ENCODE measurements around the gene ZFYVE28.

The ZFYVE28 gene

DNA sequence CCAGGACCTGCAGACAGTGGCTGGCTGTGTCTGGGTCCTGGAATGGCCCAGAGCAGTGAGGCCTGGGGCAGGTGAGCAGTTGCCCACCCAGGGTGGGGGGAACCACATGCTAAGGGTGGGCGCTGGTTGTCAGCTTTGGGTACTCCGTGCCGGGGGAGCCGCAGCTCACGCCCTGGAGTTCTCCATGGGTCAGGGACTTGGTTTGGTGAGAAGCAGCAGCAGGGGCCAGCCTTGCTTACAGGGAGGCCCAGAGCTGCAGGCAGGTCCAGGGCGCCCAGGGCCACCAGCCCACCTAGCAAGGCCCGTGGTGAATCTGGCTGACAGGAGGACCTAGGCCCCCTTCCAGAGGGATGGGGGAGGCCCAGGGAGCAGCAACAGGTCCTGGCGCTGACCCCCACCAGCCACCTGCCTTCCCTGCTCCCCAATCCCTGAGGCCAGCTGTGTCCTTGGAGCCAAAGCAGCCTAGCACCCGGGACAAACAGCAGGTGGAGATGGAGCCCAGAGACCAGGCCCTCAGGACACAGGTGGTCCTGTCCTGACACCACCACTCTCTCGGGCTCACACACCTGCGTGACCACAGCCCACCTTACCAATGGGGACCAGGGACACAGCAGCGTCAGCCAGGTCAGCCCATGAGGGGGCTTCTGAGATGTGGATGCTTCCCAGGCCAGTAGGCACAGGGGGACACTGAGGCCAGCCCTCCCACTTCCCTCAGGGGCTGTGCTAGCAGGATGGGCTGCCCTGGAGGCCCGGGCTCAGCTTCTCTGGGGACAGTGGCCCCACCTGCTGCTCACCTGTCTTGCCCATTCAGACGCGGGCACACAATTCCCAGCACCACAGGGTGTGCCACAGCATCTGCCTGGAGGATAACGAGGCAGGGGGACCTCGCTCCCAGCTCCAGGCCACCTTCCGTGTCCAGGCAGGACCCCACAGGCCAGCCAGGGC lies 160.1 kb downstream of the ZFYVE28 start:
- TF ChIP-seq SUZ12 (IDR thresholded peaks at IDR 0.05; ENCODE audit: extremely low read depth, insufficient read depth, insufficient read length) = no peak
- TF ChIP-seq YY1 (IDR thresholded peaks at IDR 0.05; ENCODE audit: insufficient read depth, insufficient read length) = no peak
- TF ChIP-seq ZNF274 (IDR thresholded peaks at IDR 0.05; ENCODE audit: low read depth, low read length) = no peak
- peaks cover 4% of the 10 kb centered on the region for H3K27me3 ChIP-seq (ENCODE audit: insufficient read depth, insufficient read length)
- H3K9me3 ChIP-seq (ENCODE audit: insufficient read depth, low read length) = no peaks in the 10 kb centered on the region
- H3K36me3 ChIP-seq (ENCODE audit: insufficient read depth, insufficient read length, low read length) = peaks cover 35% of the 10 kb centered on the region
- H3K9ac ChIP-seq (ENCODE audit: insufficient read length, low read depth) = peak overlapping the region; percentile 26
- no peak for DNase-seq (ENCODE audit: low read depth, low spot score)
- H3K4me3 ChIP-seq (ENCODE audit: insufficient read length, low read depth) = no peak overlapping the region
- H3K4me1 ChIP-seq (ENCODE audit: insufficient read depth, insufficient read length) = peaks cover 16% of the 10 kb centered on the region

DNA sequence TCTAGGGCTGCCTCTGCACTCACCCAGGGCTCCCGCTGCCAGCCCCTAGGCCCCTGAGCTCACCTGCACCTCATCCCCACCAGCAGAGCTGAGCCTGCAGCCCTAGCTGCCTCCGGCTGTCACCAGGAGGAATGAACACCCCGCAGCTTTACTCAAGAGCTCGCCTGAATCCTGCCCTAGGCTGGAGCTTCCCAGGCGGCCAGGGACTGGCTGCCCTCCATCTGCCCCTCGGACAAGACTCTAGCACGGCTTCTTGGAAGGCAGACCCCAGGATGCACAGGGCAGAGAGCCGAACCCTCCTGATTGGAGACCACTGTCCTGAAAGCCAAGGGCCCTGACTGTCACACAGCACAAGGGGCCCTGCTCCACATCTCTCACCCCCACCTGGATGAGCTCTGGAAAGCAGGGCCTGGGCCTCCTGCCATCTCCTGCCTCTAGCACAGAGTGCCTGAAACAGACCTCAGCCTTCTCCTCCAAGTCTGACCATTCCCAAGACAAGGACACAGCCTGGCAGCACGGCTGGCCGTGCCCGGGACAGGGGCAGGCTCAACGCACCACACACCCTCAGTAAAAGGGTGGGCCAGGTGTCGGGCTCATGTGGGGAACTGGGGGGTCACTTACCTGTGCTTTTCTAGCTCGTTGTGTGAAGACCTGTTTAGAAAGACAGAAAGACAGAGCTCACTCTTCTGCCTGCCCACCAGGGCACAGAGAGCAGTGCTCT lies 160.9 kb downstream of the ZFYVE28 start:
- Histone ChIP-seq H3K36me3 (ENCODE audit: insufficient read depth, insufficient read length, low read length) (peaks cover 38% of the 10 kb centered on the region), H3K4me3 (ENCODE audit: insufficient read length, low read depth) (no peak overlapping the region), H3K27me3 (ENCODE audit: insufficient read depth, insufficient read length) (peaks cover 4% of the 10 kb centered on the region), H3K9ac (ENCODE audit: insufficient read length, low read depth) (peak overlapping the region; percentile 50), H3K9me3 (ENCODE audit: insufficient read depth, low read length) (no peaks in the 10 kb centered on the region), H3K4me1 (ENCODE audit: insufficient read depth, insufficient read length) (peaks cover 12% of the 10 kb centered on the region)
- no peak for DNase-seq (ENCODE audit: low read depth, low spot score)
- no peak for TF ChIP-seq ZNF274 (IDR thresholded peaks at IDR 0.05; ENCODE audit: low read depth, low read length)
- TF ChIP-seq YY1 (IDR thresholded peaks at IDR 0.05; ENCODE audit: insufficient read depth, insufficient read length) = no peak
- TF ChIP-seq SUZ12 (IDR thresholded peaks at IDR 0.05; ENCODE audit: extremely low read depth, insufficient read depth, insufficient read length) = no peak

DNA sequence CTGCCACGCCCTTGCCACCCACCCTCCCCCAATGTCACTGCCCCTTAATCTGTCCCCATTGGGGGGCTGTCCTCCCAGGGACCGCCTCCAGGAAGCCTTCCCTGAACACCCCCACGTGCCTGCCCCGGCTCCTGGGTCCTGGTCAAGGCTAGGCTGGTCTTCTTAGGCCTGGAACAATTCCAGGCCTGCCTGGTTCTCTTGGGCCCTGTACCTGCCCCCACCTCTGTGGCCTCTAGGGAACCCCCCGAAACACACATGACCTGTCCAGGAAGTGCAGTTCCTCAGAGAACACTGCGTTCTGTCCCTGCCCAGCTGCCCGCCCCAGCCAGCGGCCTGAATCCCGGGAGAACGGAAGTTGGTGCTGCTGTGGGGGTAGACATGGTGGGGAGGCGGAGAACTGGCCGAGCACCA lies 161.7 kb downstream of the ZFYVE28 start:
- peaks cover 17% of the 10 kb centered on the region for H3K4me1 ChIP-seq (ENCODE audit: insufficient read depth, insufficient read length)
- TF ChIP-seq YY1 (IDR thresholded peaks at IDR 0.05; ENCODE audit: insufficient read depth, insufficient read length) (no peak), SUZ12 (IDR thresholded peaks at IDR 0.05; ENCODE audit: extremely low read depth, insufficient read depth, insufficient read length) (no peak), ZNF274 (IDR thresholded peaks at IDR 0.05; ENCODE audit: low read depth, low read length) (no peak)
- H3K9me3 ChIP-seq (ENCODE audit: insufficient read depth, low read length) = no peaks in the 10 kb centered on the region
- H3K4me3 ChIP-seq (ENCODE audit: insufficient read length, low read depth) = no peak overlapping the region
- H3K9ac ChIP-seq (ENCODE audit: insufficient read length, low read depth) = no peak overlapping the region
- no peak for DNase-seq (ENCODE audit: low read depth, low spot score)
- H3K36me3 ChIP-seq (ENCODE audit: insufficient read depth, insufficient read length, low read length) = peaks cover 38% of the 10 kb centered on the region
- H3K27me3 ChIP-seq (ENCODE audit: insufficient read depth, insufficient read length) = peaks cover 4% of the 10 kb centered on the region

DNA sequence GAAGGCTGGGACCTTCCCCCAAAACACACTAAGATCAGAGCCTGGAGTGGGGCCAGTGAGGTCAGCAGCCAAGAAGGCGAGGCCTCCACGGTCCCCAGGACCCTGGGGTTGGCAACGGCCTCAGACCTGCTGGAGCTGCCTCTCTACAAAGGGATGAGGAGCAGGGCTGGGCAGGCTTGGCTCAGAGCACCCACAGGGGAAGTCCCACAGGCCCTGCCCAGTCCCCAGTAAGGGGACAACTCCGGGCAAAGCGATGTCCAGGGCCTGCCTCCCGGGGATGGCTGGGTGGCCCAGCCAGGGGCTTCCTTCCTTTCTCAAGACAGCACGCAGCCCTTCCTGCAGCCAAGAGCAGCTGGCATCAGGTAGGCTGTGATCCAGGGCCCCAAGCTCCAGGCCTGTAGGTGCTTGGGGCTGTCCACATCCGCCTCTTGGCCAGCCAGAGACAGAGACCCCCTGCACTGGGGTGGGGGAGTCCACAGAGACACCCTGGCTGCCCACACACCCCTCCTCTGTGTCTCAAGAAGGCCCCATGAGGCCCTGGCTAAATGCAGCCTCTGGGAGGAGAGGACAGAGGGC lies 162.2 kb downstream of the ZFYVE28 start:
- peaks cover 41% of the 10 kb centered on the region for H3K36me3 ChIP-seq (ENCODE audit: insufficient read depth, insufficient read length, low read length)
- no peak overlapping the region for H3K4me3 ChIP-seq (ENCODE audit: insufficient read length, low read depth)
- no peak for DNase-seq (ENCODE audit: low read depth, low spot score)
- no peak for TF ChIP-seq SUZ12 (IDR thresholded peaks at IDR 0.05; ENCODE audit: extremely low read depth, insufficient read depth, insufficient read length)
- no peak for TF ChIP-seq YY1 (IDR thresholded peaks at IDR 0.05; ENCODE audit: insufficient read depth, insufficient read length)
- no peak for TF ChIP-seq ZNF274 (IDR thresholded peaks at IDR 0.05; ENCODE audit: low read depth, low read length)
- H3K27me3 ChIP-seq (ENCODE audit: insufficient read depth, insufficient read length) = peaks cover 4% of the 10 kb centered on the region
- H3K4me1 ChIP-seq (ENCODE audit: insufficient read depth, insufficient read length) = peaks cover 17% of the 10 kb centered on the region
- no peaks in the 10 kb centered on the region for H3K9me3 ChIP-seq (ENCODE audit: insufficient read depth, low read length)
- H3K9ac ChIP-seq (ENCODE audit: insufficient read length, low read depth) = no peak overlapping the region

DNA sequence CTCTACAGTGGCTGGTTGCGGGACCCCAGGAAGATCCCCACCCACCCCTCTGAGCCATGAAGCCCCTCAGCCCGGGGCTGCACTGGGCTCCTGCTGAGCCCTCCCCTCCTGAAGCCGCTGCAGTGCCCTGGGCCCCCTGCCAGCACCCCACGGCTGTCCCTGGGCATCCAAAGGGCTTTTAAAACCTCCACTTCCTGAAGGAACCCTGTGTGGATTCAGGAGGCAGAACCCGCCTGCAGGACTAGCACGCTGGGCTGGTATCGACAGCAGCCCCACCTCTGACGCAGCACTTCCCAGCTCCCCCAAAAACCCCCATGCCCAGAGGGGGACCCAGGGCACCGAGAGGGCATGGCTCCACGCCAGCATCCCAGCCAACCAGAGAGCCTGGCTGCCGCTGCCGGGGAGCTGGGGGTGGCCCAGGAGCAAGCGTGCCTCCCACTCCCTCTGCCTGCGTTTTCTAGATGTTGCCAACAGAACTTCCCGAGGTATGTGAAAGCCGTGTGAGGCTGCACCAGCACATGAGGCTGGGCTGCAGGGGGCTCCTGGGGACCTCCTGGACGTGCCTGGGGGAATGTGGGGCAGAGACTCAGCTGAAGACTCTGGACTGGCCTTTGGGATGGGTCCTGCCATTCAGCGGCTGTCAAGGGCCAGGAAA lies 162.8 kb downstream of the ZFYVE28 start:
- peaks cover under 1% of the 10 kb centered on the region for H3K27me3 ChIP-seq (ENCODE audit: insufficient read depth, insufficient read length)
- H3K9me3 ChIP-seq (ENCODE audit: insufficient read depth, low read length) = no peaks in the 10 kb centered on the region
- no peak overlapping the region for H3K4me3 ChIP-seq (ENCODE audit: insufficient read length, low read depth)
- TF ChIP-seq SUZ12 (IDR thresholded peaks at IDR 0.05; ENCODE audit: extremely low read depth, insufficient read depth, insufficient read length) (no peak), ZNF274 (IDR thresholded peaks at IDR 0.05; ENCODE audit: low read depth, low read length) (no peak), YY1 (IDR thresholded peaks at IDR 0.05; ENCODE audit: insufficient read depth, insufficient read length) (no peak)
- H3K9ac ChIP-seq (ENCODE audit: insufficient read length, low read depth) = no peak overlapping the region
- H3K4me1 ChIP-seq (ENCODE audit: insufficient read depth, insufficient read length) = peaks cover 17% of the 10 kb centered on the region
- peaks cover 46% of the 10 kb centered on the region for H3K36me3 ChIP-seq (ENCODE audit: insufficient read depth, insufficient read length, low read length)
- DNase-seq (ENCODE audit: low read depth, low spot score) = no peak

DNA sequence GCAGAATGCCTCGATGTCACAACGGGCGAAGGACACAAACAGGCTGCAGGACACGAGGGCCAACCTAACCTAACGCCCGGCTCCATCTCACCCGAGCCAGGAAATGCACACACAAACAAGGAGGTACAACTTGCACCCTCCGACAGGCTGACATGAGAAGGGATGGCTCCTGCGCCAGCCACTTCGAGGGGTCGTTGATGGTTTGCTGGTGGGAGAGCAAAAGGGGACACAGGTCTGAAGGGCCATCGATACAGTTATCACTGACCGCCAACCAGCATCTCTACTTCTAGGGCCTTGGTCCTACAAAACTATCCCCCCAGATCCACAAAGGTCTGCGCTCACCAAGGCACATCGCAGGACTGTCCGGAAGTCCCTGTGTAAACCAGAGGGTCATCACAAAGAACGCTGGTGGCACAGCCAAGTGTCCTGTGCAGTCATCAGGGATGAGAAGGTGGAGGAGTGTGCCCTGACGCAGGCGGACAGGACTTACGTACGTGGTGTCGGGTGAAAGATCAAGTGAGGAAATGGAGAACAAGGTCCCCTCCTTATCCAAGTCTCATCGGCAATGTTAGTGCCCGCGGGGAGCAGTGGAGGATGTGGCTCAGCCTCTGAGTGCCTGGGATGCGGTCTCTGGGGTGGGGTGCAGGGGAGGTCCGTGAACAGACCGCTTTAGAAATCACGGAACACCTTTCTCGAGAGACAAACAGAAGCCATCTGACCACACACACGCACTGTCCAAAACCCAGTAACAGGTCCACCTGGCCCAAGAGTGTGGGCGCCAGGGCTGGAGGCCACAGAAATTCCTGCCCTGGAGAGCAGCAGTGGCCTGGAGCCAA lies 163.6 kb downstream of the ZFYVE28 start:
- Histone ChIP-seq H3K9me3 (ENCODE audit: insufficient read depth, low read length) (no peaks in the 10 kb centered on the region), H3K36me3 (ENCODE audit: insufficient read depth, insufficient read length, low read length) (peaks cover 49% of the 10 kb centered on the region), H3K9ac (ENCODE audit: insufficient read length, low read depth) (peak overlapping the region; percentile 1), H3K27me3 (ENCODE audit: insufficient read depth, insufficient read length) (no peaks in the 10 kb centered on the region), H3K4me1 (ENCODE audit: insufficient read depth, insufficient read length) (peaks cover 13% of the 10 kb centered on the region), H3K4me3 (ENCODE audit: insufficient read length, low read depth) (no peak overlapping the region)
- DNase-seq (ENCODE audit: low read depth, low spot score) = no peak
- TF ChIP-seq SUZ12 (IDR thresholded peaks at IDR 0.05; ENCODE audit: extremely low read depth, insufficient read depth, insufficient read length) = no peak
- TF ChIP-seq ZNF274 (IDR thresholded peaks at IDR 0.05; ENCODE audit: low read depth, low read length) = no peak
- no peak for TF ChIP-seq YY1 (IDR thresholded peaks at IDR 0.05; ENCODE audit: insufficient read depth, insufficient read length)
